Activated naive CD4-positive, alpha-beta T cell treated with anti-CD3 and anti-CD28 coated beads, Interleukin-2, amount 10 ng/mL, durations not matched to agents 7 days and 5 days (primary cell): ENCODE measurements around the gene SMAGP.
"Not testable (repeated sequence)": the region's sequence is repeated elsewhere in the genome, so short reads cannot be mapped to it uniquely, and the experiment has no call there.

Experiments
- CTCF ChIA-PET: fragments of 350-600 bp; sonication (Branson Sonifier 250); formaldehyde crosslinking; loops from one replicate; lab custom pipeline; 2021; ENCODE audit warnings: antibody characterized with exemption; lab: Charles Lee
- DNase-seq: peaks from one replicate; pipeline ENCODE4 v3.0.0-alpha.2; 2020
- H3K27ac Mint-ChIP-seq: one replicate; pipeline ENCODE4 v1.8.0; 2021; ENCODE audit warnings: mild to moderate bottlenecking, moderate library complexity, mixed read lengths
- H3K27me3 Mint-ChIP-seq: one replicate; pipeline ENCODE4 v1.8.0; 2021; ENCODE audit warnings: mild to moderate bottlenecking, mixed read lengths
- H3K36me3 Mint-ChIP-seq: one replicate; pipeline ENCODE4 v1.8.0; 2021; ENCODE audit warnings: mixed read lengths
- H3K4me1 Mint-ChIP-seq: one replicate; pipeline ENCODE4 v1.8.0; 2021; ENCODE audit warnings: mixed read lengths
- H3K4me3 Mint-ChIP-seq: one replicate; pipeline ENCODE4 v1.8.0; 2021; ENCODE audit warnings: mild to moderate bottlenecking, moderate library complexity, mixed read lengths
- H3K9me3 Mint-ChIP-seq: one replicate; pipeline ENCODE4 v1.8.0; 2021; ENCODE audit warnings: mixed read lengths

The SMAGP gene

DNA sequence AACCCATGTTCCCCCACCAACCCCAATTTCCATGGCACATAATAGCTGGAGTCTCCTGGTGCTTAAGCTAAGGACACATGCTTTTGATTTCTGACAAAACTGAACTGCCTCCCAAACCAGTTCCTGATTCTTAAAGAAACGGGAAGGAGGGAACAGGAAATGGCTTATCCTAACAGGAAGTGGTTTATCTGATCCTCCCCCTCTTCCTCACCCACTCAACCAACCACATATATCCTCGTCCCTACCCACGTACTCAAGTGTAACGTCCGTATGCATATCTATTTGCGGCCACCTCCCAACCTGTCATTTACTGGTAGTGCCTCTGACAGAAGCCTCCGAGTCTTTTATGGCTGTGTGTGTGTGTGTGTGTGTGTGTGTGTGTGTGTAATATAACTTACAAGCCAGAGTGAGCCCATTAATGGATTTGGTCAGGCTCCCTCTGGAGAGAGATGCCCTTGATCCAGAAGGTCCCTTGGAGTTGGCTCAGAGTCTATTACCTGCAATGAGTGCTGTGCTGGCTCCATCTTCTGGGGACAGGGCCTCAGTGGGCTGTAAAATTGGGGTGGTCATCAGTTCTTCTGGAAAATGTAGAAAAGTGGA, 23.9 kb downstream of the SMAGP start:
- Mint-ChIP-seq H3K27me3 (no peaks in the 10 kb centered on the region), H3K36me3 (peaks cover 49% of the 10 kb centered on the region), H3K4me3 (peak overlapping the region; percentile 3), H3K27ac (peak overlapping the region; percentile 80), H3K9me3 (no peaks in the 10 kb centered on the region), H3K4me1 (peaks cover 55% of the 10 kb centered on the region)
- CTCF ChIA-PET = interaction anchor here (3.1 kb wide), 1 partner anchor 28 kb away, joined by 9 read pairs; the partner anchor contains the start of gene POU6F1
- peak; percentile 57 for DNase-seq

GRCh38 chr12:51245476-51246253, 24.6 kb downstream of the SMAGP start:
- Mint-ChIP-seq H3K36me3 (peaks cover 55% of the 10 kb centered on the region), H3K9me3 (no peaks in the 10 kb centered on the region), H3K4me3 (peak overlapping the region; percentile 3), H3K27ac (peak overlapping the region; percentile 80), H3K27me3 (no peaks in the 10 kb centered on the region), H3K4me1 (peaks cover 61% of the 10 kb centered on the region)
- DNase-seq = no peak
- CTCF ChIA-PET = interaction anchor here (0.5 to 3.1 kb wide), 3 partner anchors 27 to 480 kb away, joined by 3 to 9 read pairs (median 3); partner anchors contain the start of gene POU6F1

GRCh38 chr12:51244269-51244668, 25.9 kb downstream of the SMAGP start:
- Mint-ChIP-seq H3K36me3 (peaks cover 66% of the 10 kb centered on the region), H3K27ac (peak overlapping the region; percentile 6), H3K9me3 (no peaks in the 10 kb centered on the region), H3K27me3 (no peaks in the 10 kb centered on the region), H3K4me3 (no peak overlapping the region), H3K4me1 (peaks cover 73% of the 10 kb centered on the region)
- CTCF ChIA-PET = interaction anchor here (1.7 to 3.1 kb wide), 2 partner anchors 26 to 96 kb away, joined by 6 to 9 read pairs; partner anchors contain the start of gene POU6F1
- DNase-seq = no peak

GRCh38 chr12:51242876-51243275, 27.3 kb downstream of the SMAGP start:
- Mint-ChIP-seq H3K27me3 (no peaks in the 10 kb centered on the region), H3K27ac (peak overlapping the region; percentile 9), H3K4me1 (peaks cover 72% of the 10 kb centered on the region), H3K4me3 (no peak overlapping the region), H3K9me3 (no peaks in the 10 kb centered on the region), H3K36me3 (peaks cover 64% of the 10 kb centered on the region)
- no peak for DNase-seq
- CTCF ChIA-PET = no interaction called here

GRCh38 chr12:51242120-51242519, 28.1 kb downstream of the SMAGP start:
- peaks cover 66% of the 10 kb centered on the region for H3K4me1 Mint-ChIP-seq
- no peak overlapping the region for H3K27ac Mint-ChIP-seq
- H3K27me3 Mint-ChIP-seq = no peaks in the 10 kb centered on the region
- no peak overlapping the region for H3K4me3 Mint-ChIP-seq
- no peaks in the 10 kb centered on the region for H3K9me3 Mint-ChIP-seq
- no peak for DNase-seq
- CTCF ChIA-PET = no interaction called here
- peaks cover 58% of the 10 kb centered on the region for H3K36me3 Mint-ChIP-seq

DNA sequence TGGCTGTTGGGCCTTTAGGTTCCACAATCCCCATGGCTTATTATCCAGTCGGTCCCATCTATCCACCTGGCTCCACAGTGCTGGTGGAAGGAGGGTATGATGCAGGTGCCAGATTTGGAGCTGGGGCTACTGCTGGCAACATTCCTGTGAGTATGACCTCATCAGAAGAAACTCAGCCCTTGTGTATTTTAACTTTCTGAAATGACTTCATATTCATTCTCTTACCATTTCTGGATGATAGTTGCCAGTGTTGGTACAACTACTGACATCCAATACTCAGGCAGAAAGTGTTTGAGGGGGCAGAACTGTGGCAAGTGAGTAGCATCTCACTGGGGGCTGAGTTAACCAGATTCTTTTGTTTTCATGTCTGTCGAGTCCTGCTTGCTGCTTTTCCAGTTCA, 29.2 kb downstream of the SMAGP start:
- Mint-ChIP-seq H3K27me3 (no peaks in the 10 kb centered on the region), H3K27ac (peak overlapping the region; percentile 37), H3K4me3 (peak overlapping the region; percentile 96), H3K4me1 (peaks cover 59% of the 10 kb centered on the region), H3K9me3 (no peaks in the 10 kb centered on the region), H3K36me3 (peaks cover 50% of the 10 kb centered on the region)
- DNase-seq = no peak
- CTCF ChIA-PET = interaction anchor here (1.5 kb wide), 1 partner anchor 12 kb away, joined by 5 read pairs; no protein-coding TSS in a partner anchor

DNA sequence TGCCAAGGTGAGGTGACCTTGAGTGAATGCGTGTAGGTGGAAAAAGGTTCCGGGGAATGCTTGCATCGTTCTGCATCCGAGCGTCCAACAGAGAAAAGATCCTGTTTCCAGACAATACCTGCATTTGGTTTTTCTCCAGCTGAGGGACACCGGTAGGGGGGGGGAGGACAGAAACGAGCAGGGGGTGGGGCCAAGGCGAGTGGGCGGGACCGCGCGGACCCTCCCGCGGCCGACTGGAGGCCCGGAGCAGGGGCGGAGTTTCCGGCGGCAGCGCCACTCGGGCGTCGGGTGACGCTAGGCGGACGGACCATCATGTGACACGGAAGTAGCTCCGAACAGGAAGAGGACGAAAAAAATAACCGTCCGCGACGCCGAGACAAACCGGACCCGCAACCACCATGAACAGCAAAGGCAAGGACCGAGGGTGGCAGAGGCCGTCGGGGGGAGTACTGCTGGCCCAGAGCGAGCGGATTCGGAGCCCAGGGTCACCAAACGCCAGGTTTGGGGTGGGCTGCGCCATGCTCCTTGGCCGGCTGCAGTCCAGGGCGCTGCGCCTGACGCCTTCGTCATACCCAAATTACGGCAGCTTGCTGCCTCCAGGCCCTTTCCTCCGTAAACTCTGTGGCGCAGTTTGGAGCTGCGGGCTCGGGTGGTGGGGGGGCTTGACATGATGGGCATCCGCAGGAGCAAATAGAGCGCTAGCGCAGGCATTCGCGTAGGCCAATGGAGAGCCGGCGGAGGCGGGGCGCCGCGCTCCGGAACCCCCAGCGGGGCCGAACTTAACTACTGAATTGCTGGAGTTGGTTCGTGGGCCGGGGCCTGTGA, 31.5 kb downstream of the SMAGP start, which contains the start of gene DAZAP2:
TSS of gene DAZAP2 (plus strand) at position 317 of the 825 bp plus-strand sequence. CDS start at position 399, 82 bp downstream.
- Mint-ChIP-seq H3K27ac (peak within 1 kb of the TSS; percentile 100), H3K9me3 (no peaks in the 10 kb centered on the region), H3K27me3 (peaks cover 7% of the 10 kb centered on the region), H3K36me3 (peaks cover 35% of the 10 kb centered on the region), H3K4me1 (peaks cover 44% of the 10 kb centered on the region), H3K4me3 (peak within 1 kb of the TSS; percentile 96)
- DNase-seq = peak; percentile 97
- CTCF ChIA-PET = interaction anchor here (1.0 to 1.6 kb wide), 3 partner anchors 14 to 474 kb away, joined by 3 to 6 read pairs (median 4); partner anchors contain the start of gene POU6F1

- Mint-ChIP-seq H3K4me3 (peak overlapping the region; percentile 96), H3K4me1 (peaks cover 43% of the 10 kb centered on the region), H3K27me3 (peaks cover 12% of the 10 kb centered on the region), H3K9me3 (no peaks in the 10 kb centered on the region), H3K36me3 (peaks cover 33% of the 10 kb centered on the region), H3K27ac (peak overlapping the region; percentile 100)
- DNase-seq = no peak
- CTCF ChIA-PET = interaction anchor here (1.0 to 1.6 kb wide), 3 partner anchors 15 to 473 kb away, joined by 3 to 6 read pairs (median 4); partner anchors contain the start of gene POU6F1
Observed at GRCh38 chr12:51238037-51238509, 32.1 kb downstream of the SMAGP start.

DNA sequence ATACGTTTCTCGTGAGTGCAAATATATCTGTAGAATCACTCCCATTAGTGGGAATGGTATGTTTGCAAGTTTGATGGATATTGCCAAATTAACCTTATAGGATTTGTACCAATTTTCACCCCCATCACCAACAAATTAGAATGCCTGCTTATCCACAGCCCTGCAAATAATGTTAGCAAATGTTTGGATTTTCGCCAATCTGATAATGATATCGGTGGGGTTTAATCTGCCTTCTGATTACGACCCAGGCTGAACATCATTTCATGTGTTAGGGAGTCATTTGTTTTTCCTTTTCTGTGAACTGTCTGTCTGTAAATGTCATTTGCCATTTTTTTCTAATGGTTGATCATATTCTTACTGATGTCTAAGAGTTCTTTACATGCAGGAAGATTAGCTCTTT, 35.7 kb downstream of the SMAGP start:
- H3K27me3 Mint-ChIP-seq = peaks cover 12% of the 10 kb centered on the region
- no peak overlapping the region for H3K27ac Mint-ChIP-seq
- peaks cover 16% of the 10 kb centered on the region for H3K4me1 Mint-ChIP-seq

DNA sequence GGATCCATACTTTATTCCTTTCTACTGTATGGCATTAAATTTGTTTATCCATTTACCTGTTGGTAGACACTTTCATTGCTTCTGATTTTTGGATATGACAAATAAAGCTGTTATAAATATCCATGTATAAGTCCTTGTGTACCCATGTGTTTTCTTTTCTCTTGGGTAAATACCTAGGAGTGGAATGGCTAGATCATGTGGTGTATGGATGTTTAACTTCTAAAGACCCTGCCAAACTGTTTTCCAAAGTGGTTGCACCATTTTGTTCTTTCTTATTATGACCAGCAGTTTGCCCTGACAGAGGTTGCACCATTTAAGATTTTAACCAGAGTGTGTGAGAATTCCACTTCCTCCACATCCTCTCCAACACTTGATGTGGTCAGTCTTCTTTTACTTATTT, 37.6 kb downstream of the SMAGP start:
- no peak for DNase-seq
- H3K9me3 Mint-ChIP-seq = no peaks in the 10 kb centered on the region
- H3K27me3 Mint-ChIP-seq = peaks cover 12% of the 10 kb centered on the region
- H3K36me3 Mint-ChIP-seq = no peaks in the 10 kb centered on the region
- H3K27ac Mint-ChIP-seq = no peak overlapping the region
- H3K4me3 Mint-ChIP-seq = no peak overlapping the region
- peaks cover 8% of the 10 kb centered on the region for H3K4me1 Mint-ChIP-seq
- CTCF ChIA-PET = no interaction called here

More for the DNA sequence above, 35.7 kb downstream of the SMAGP start:
- Mint-ChIP-seq H3K9me3 (no peaks in the 10 kb centered on the region), H3K36me3 (peaks cover 1% of the 10 kb centered on the region), H3K4me3 (no peak overlapping the region)
- CTCF ChIA-PET = no interaction called here
- no peak for DNase-seq

- no peak overlapping the region for H3K27ac Mint-ChIP-seq
Observed at GRCh38 chr12:51229116-51229809, 41.0 kb downstream of the SMAGP start.

GRCh38 chr12:51227962-51228361, 42.3 kb downstream of the SMAGP start:
- H3K36me3 Mint-ChIP-seq = no peaks in the 10 kb centered on the region
- no peak overlapping the region for H3K27ac Mint-ChIP-seq
- CTCF ChIA-PET = no interaction called here

More at GRCh38 chr12:51229116-51229809, 41.0 kb downstream of the SMAGP start:
- CTCF ChIA-PET = interaction anchor here (0.8 to 1.1 kb wide), 2 partner anchors 12 to 236 kb away, joined by 3 read pairs; no protein-coding TSS in a partner anchor
- DNase-seq = no peak
- Mint-ChIP-seq H3K27me3 (peaks cover 5% of the 10 kb centered on the region), H3K4me3 (no peak overlapping the region), H3K36me3 (no peaks in the 10 kb centered on the region), H3K9me3 (no peaks in the 10 kb centered on the region), H3K4me1 (peaks cover 3% of the 10 kb centered on the region)

GRCh38 chr12:51227112-51227511, 43.1 kb downstream of the SMAGP start:
- H3K27ac Mint-ChIP-seq, H3K27me3 Mint-ChIP-seq, H3K36me3 Mint-ChIP-seq, DNase-seq, H3K4me1 Mint-ChIP-seq, CTCF ChIA-PET, H3K4me3 Mint-ChIP-seq, H3K9me3 Mint-ChIP-seq: not testable (repeated sequence)

More at GRCh38 chr12:51227962-51228361, 42.3 kb downstream of the SMAGP start:
- DNase-seq = no peak
- no peaks in the 10 kb centered on the region for H3K9me3 Mint-ChIP-seq
- H3K4me1 Mint-ChIP-seq = peaks cover 3% of the 10 kb centered on the region
- H3K27me3 Mint-ChIP-seq = no peaks in the 10 kb centered on the region
- no peak overlapping the region for H3K4me3 Mint-ChIP-seq
